Muscle layer of colon (tissue), 2 donors: ENCODE results near the gene MECP2.

ENCODE experiments used
- H3K27ac ChIP-seq: one replicate; pipeline ENCODE4 v1.7.0; 2013; ENCODE audit warnings: low read depth, mild to moderate bottlenecking, low read length, moderate library complexity
- H3K27me3 ChIP-seq, 2 donors: one replicate each; pipeline ENCODE4 v1.7.0; 2013; ENCODE audit warnings: low read length in 2 of 2, mild to moderate bottlenecking in 2 of 2; ENCODE audit not compliant: insufficient read depth in 2 of 2, control insufficient read depth in 1 of 2
- H3K36me3 ChIP-seq: one replicate; pipeline ENCODE4 v1.7.0; 2013; ENCODE audit warnings: mild to moderate bottlenecking, low read length; ENCODE audit not compliant: insufficient read depth
- H3K4me1 ChIP-seq: one replicate; pipeline ENCODE4 v1.7.0; 2013; ENCODE audit warnings: mild to moderate bottlenecking, low read length; ENCODE audit not compliant: insufficient read depth
- H3K4me3 ChIP-seq, 2 donors: one replicate each; pipeline ENCODE4 v1.7.0; 2013; ENCODE audit warnings: low read length in 2 of 2, low read depth in 1 of 2, mild to moderate bottlenecking in 1 of 2, moderate library complexity in 1 of 2
- H3K9ac ChIP-seq: one replicate; pipeline ENCODE4 v1.7.0; 2013; ENCODE audit warnings: low read length
- H3K9me3 ChIP-seq: one replicate; pipeline ENCODE4 v1.7.0; 2013; ENCODE audit warnings: mild to moderate bottlenecking, low read length
- donor health status: abdominal sarcoma.
- donor health status: Adenocarcinoma of cecum.

MECP2 gene

DNA sequence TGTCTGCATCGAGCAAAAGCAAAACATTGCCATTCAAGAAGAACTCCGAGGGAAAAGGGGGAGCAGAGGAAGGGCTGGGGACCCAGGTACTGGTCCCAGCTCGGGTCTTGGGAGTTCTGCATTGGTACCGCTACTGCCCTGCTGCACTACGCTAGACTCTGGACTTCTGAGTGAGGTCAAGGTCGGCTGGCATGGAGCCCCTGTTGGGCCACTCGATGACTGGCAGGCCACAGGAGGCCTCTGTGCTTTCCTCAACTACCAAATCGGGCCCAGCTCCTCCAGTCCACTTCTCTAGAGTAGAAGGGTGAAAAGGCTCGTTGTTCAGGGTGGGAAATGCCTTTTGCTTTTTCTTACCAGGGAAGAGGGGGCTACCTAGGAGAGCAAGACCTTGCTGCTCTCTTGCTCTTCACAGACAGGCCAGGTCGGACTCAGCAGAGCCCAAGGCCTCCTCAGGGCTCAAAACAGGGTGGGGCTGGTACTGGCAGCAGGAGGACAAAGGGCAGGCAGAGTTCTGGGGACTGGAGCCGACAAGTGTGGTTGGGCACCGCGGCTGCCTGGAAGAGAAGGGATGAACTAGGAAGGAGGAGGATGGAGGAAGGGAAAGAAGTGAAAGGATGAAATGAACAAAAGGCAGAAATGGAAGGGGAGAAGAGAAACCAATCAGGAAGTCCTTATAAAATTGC, 68.9 kb downstream of the MECP2 start:
- Histone ChIP-seq H3K27ac (no peak overlapping the region), H3K4me1 (peaks cover 4% of the 10 kb centered on the region), H3K27me3 (peaks cover 0 to 5% of the 10 kb centered on the region in 2 donors), H3K36me3 (peaks cover 23% of the 10 kb centered on the region), H3K9ac (no peak overlapping the region), H3K4me3 (no peak overlapping the region), H3K9me3 (no peaks in the 10 kb centered on the region)

DNA sequence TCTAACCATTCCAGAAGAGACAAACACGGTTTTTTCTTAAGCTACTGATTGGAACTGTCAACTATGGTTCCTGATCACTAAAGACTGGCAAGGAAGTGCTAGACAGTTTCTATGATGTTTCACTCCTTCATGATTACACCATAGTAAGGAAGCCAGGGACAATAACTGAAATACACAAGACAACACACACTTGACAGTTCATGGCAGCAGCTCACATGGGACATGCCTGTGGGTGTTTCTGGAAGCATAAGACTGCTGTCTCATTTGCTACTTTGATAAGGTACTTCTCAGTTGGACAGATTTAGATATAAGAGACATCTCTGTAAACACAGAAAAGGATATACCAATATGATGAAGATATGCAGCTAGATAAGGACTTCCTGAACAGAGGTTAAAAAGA, 69.5 kb downstream of the MECP2 start:
- Histone ChIP-seq H3K9me3 (no peaks in the 10 kb centered on the region), H3K27me3 (peaks cover 0 to 5% of the 10 kb centered on the region in 2 donors), H3K27ac (no peak overlapping the region), H3K36me3 (peaks cover 23% of the 10 kb centered on the region), H3K4me1 (peaks cover 4% of the 10 kb centered on the region), H3K9ac (no peak overlapping the region), H3K4me3 (no peak overlapping the region)

DNA sequence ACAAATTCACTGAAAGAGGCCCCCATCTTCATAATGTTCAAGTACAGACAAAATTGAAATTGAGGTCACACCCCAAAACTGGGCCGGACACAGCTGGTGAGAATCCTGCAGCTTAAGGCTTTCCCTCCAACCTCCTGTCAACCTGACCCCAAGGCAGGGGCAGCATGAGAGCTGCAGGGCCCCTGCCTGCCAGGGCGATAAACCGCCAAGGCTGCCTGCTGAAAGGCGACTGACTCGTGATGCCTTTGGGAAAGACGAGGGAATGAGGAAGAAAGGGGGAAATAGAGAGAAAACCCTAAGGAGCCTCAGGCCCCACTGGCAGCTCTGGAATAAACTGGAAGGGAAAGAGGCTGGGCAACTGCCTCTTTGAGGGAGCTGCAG, 70.5 kb downstream of the MECP2 start:
- Histone ChIP-seq H3K36me3 (peaks cover 21% of the 10 kb centered on the region), H3K9ac (no peak overlapping the region), H3K4me3 (no peak overlapping the region), H3K9me3 (no peaks in the 10 kb centered on the region), H3K4me1 (no peaks in the 10 kb centered on the region), H3K27me3 (peaks cover 0 to 5% of the 10 kb centered on the region in 2 donors), H3K27ac (no peak overlapping the region)

DNA sequence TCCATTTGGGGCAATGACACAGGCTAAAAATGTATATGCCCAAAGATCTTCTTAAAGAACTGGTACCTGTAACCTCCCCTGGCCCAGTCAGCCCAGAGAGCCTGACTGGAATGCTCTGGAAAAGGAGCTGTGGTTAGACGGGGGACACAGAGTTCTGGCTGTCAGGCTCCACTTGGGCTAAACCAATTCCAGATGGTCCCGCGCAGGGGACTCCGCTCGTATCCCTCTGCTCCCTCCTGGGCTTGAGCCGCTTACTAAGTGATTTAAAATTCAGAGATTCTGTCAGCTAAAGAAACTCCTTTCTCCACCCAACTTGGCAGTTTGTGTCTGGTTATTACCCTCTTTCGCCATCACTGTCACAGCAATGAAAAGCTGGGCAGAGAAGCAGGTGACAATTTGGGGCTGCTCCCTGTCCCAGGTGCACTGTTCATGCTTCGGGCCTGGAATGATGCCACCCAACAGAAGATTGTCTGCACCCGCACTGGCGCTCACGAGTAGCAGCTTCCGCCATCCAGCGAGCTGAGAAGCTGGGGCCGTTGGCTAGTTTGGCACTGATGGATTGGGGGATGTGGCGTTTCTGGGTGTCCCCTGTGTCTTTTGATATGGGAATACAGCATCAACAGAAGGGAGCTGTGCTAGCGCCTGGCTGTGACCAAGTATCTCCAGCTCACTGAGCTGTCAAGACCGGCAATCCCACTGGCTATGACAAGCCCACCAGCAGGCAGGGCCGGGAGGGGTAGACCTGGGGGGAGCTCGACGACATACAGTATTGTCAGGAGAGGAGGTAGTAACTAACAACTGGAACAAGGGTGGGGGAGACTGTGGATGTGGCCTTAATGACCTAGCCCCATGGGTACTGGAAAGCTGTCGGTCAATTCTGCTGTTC, 71.1 kb downstream of the MECP2 start:
- Histone ChIP-seq H3K27ac (no peak overlapping the region), H3K36me3 (peaks cover 15% of the 10 kb centered on the region), H3K4me3 (no peak overlapping the region), H3K27me3 (peaks cover 0 to 5% of the 10 kb centered on the region in 2 donors), H3K9ac (no peak overlapping the region), H3K9me3 (no peaks in the 10 kb centered on the region), H3K4me1 (peaks cover under 1% of the 10 kb centered on the region)

DNA sequence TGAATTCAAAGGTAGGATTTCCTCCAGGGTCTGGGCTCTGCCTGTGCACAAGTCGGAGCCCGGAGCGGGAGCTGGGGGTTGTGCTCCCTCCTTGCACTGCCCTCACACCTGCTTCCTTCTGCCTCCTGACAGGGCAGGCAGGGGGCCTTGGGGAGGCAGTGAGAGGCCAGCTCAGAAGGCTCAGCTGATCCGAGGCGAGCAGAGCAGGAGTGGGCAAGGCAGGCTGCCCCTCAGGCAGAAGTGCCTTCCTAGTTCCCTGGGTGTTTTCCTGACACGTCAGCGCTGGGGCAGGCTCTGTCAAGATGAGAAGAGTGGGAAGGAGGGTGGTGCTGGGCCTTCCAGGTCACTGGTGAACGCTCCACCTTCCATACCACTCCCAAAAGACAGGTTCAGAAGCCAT, 72.3 kb downstream of the MECP2 start:
- H3K9me3 ChIP-seq, result no peaks in the 10 kb centered on the region
- H3K4me3 ChIP-seq, result no peak overlapping the region
- peaks cover 12% of the 10 kb centered on the region for H3K4me1 ChIP-seq
- H3K9ac ChIP-seq, result no peak overlapping the region
- H3K36me3 ChIP-seq, result peaks cover 7% of the 10 kb centered on the region
- H3K27me3 ChIP-seq, result peaks cover 0 to 5% of the 10 kb centered on the region in 2 donors
- H3K27ac ChIP-seq, result no peak overlapping the region

DNA sequence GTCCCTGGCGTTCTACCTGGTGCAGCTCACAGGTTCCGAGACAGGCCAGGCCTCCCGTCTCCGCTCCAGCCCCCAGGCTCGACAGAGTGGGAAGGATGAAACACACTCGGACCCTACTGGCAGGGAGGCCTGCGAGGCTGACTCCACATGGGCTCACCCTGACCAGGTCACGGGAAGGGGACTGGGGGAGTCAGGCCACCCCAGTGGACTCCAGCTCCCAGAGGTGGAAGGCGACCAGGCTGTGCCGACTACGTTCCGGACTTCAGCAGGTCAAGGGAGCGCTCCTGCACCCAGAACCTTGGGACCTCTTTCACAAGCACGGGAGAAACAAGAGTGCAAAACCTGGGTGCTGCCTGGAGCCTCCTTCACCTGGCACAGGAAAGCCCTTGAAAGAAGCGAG, 73.2 kb downstream of the MECP2 start:
- Histone ChIP-seq H3K9ac (no peak overlapping the region), H3K4me1 (peaks cover 13% of the 10 kb centered on the region), H3K27me3 (peaks cover 0 to 5% of the 10 kb centered on the region in 2 donors), H3K9me3 (no peaks in the 10 kb centered on the region), H3K36me3 (peaks cover 7% of the 10 kb centered on the region), H3K4me3 (no peak overlapping the region), H3K27ac (no peak overlapping the region)

DNA sequence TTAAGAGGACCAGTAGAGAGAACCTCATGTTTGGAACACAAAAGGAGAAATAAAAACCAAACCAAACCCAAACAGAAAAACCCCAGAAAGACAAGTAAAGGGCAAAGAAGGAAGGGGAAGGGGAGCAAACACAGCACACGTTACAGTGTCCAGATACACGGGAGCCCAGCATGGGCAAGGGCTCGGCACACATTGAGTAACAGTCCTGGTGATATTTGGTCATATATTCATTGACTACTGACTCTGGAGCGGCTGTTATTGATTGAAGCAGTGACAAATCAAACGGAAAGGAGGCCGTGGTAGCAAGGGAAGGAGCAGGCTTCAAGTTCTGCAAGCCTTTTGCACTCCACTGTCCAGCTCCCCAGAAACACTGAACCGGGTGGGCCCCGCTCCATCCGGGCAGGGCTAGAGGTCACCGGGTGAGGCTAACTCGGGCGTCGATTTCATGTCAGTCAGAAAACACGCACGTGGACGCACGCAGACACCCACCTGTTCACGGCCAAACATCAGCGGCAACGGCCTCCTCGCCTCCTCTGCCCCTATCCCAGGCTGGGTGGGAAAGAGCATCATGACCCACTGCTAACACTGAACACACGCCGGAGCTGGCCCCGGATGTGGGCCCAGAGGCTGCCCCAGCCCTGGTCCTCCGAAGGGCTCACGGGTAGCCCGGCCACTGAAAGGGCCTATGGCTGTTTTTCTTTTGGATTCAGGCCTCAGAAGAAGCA, 74.1 kb downstream of the MECP2 start:
- Histone ChIP-seq H3K4me1 (peaks cover 16% of the 10 kb centered on the region), H3K4me3 (no peak overlapping the region), H3K36me3 (peaks cover 4% of the 10 kb centered on the region), H3K27ac (no peak overlapping the region), H3K9ac (no peak overlapping the region), H3K27me3 (peaks cover 0 to 1% of the 10 kb centered on the region in 2 donors), H3K9me3 (no peaks in the 10 kb centered on the region)

DNA sequence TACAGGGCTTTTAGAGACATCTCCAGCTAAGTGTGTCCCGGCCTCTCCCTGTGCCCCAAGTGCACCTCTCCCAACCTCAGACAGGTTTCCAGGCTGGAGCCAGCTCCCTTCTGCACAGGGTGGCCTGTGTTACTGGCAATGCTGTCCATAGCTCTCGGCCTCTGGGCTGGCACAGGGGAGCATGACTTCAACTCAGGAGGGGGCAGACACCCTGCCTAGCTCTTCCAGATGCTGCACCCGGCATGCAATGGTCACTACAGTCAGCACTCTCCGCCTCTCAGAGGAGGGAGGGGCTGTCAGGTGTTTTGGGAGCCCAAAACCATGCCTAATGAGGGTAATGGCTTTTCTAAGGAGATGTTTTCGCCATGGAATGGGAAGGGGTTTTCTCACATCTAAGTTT, 75.4 kb downstream of the MECP2 start:
- Histone ChIP-seq H3K27me3 (no peaks in the 10 kb centered on the region), H3K4me1 (peaks cover 16% of the 10 kb centered on the region), H3K36me3 (no peaks in the 10 kb centered on the region), H3K4me3 (no peak overlapping the region), H3K9ac (no peak overlapping the region), H3K27ac (no peak overlapping the region), H3K9me3 (no peaks in the 10 kb centered on the region)

DNA sequence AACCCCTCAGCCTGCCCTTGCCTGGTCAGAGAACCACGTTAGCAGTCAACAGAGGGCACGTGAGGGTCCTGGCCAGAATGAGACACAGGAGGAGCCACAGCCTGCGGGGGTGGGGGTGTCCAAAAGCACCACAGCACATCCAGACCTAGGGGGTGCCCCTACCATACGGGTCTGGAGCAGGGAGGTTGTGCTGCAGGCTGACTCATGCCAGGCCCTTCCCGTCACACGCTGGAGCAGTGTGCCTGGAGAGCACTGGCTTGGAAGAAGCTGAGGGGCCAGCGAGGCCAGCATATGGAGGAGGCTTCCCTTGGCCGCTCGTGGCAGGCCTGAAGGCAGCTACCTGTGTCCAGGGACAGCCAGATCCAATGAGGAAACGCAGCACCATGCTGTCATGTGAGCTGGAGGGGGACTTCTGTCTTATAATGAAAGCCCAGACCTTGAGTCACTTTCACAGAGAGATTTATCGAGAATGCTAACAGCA, 76.3 kb downstream of the MECP2 start:
- Histone ChIP-seq H3K36me3 (no peaks in the 10 kb centered on the region), H3K27me3 (no peaks in the 10 kb centered on the region), H3K27ac (no peak overlapping the region), H3K9ac (no peak overlapping the region), H3K4me1 (peaks cover 16% of the 10 kb centered on the region), H3K4me3 (no peak overlapping the region), H3K9me3 (no peaks in the 10 kb centered on the region)

DNA sequence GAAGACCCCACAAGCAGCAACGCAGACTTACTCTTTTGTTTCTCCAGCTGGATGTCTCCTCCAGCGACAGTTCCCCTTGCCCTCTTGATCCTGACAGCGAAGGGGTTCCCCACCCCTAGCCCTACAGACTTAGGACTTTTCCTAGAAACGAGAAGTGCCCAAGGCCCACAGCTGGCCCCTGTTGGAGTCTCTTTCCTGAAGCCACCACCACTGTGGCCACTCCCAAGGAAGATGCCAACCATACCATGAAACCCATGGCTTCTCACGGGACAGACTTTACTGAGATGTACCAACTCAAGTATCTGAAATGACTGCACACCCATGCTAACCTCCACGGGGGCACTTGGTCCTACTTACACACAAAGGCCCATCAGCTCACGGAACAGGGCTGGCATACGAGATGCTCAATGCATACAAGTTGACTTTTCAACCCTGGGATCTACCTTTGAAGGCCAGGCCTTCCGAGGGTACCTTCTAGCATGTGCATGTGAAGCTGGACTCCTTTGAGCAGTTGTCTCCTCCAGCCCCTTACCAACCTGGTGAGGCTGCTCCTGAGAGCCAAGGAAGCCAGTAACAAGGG, 76.9 kb downstream of the MECP2 start:
- H3K9ac ChIP-seq, result no peak overlapping the region
- peaks cover 16% of the 10 kb centered on the region for H3K4me1 ChIP-seq
- H3K4me3 ChIP-seq, result peak overlapping the region in 1 of 2 donors; percentile 45
- H3K36me3 ChIP-seq, result peaks cover 5% of the 10 kb centered on the region
- no peaks in the 10 kb centered on the region for H3K9me3 ChIP-seq
- peak overlapping the region; percentile 53 for H3K27ac ChIP-seq
- peaks cover 0 to 5% of the 10 kb centered on the region in 2 donors for H3K27me3 ChIP-seq
